Cerebellar cortex (tissue), 1 donor: ENCODE results near the gene OLIG2.

Source experiments
- DNase-seq: peaks from one replicate; pipeline ENCODE4 v3.0.0-alpha.2; 2015; ENCODE audit warnings: low spot score

OLIG2 gene

DNA sequence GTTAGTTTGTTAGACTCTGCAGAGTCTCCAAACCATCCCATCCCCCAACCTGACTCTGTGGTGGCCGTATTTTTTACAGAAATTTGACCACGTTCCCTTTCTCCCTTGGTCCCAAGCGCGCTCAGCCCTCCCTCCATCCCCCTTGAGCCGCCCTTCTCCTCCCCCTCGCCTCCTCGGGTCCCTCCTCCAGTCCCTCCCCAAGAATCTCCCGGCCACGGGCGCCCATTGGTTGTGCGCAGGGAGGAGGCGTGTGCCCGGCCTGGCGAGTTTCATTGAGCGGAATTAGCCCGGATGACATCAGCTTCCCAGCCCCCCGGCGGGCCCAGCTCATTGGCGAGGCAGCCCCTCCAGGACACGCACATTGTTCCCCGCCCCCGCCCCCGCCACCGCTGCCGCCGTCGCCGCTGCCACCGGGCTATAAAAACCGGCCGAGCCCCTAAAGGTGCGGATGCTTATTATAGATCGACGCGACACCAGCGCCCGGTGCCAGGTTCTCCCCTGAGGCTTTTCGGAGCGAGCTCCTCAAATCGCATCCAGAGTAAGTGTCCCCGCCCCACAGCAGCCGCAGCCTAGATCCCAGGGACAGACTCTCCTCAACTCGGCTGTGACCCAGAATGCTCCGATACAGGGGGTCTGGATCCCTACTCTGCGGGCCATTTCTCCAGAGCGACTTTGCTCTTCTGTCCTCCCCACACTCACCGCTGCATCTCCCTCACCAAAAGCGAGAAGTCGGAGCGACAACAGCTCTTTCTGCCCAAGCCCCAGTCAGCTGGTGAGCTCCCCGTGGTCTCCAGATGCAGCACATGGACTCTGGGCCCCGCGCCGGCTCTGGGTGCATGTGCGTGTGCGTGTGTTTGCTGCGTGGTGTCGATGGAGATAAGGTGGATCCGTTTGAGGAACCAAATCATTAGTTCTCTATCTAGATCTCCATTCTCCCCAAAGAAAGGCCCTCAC is at the start of gene OLIG2:
Gene OLIG2, plus strand, starts transcription at position 447 of the 954 bp plus-strand sequence. CDS start 928 bp downstream, outside the sequence.
- peak; percentile 6 for DNase-seq

DNA sequence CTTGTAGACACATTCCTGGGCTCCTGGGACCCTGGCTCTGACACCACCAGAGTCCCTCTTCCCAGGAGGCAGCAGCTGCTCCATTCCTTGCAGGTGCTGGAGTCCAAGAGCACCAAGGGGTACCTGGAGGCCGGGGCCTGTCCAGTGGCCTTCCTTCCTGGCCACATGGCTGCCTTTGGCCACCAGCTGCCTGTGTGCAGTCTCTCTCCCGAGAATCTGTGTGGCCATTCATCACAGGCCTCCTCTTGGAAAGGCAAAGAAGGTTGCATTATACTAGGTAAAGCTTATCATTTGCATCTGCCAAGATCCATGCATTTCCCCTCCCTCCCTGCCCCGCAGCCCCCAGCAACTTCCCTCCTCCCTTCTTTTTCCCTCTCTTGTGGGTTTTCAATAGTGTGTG is 48.9 kb upstream of the OLIG2 start:
- DNase-seq, result no peak

- no peak for DNase-seq
These were observed 48.5 kb upstream of the OLIG2 start for GRCh38 chr21:32977216-32977615.

DNA sequence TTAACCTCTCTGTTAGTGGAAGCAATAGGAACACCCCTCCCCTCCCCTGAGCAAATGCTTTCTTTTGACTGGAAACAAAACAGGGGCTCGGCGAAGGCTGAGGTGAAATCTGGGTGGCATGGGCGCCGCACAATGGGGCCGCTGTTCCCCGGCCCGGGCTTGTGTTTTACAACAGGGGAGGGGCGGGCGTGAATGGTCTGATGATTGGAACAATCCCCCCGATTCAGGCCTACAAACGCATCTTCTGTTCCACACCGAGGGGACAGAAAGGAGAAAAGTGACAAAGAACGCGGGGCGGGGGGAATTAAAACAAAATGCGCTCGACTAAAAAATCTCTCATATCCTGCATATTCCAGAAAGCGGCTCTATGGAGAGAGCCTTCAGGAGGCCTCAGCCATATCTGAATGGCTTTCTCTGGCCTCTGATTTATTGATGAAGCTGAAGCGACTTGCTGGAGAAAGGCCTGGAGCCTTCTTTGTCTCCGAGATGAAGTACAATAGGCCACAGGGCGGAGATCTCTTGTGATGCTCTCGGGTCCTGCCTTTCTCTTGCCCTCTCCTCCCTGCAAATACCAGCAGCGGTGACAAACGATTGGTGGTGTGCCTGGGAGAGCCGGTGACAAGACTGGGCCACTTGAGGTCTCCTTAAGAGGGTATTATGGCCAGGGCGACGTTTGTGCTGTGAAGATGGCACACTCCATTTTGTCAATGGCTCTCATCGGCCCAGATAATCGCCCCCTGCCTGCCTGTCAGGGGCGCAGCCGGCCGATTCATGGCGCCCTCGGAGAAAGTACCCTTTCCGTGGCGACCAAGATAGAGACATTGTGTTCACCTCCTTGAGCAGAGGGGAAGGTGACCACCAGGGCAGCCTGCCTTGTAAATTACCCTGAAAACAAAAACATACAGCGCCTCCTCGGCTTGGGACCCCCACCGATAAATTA is 47.1 kb upstream of the OLIG2 start:
- DNase-seq, result no peak

GRCh38 chr21:32979598-32980268 is 46.0 kb upstream of the OLIG2 start:
- no peak for DNase-seq

GRCh38 chr21:32981096-32981495 is 44.6 kb upstream of the OLIG2 start:
- DNase-seq, result no peak

DNA sequence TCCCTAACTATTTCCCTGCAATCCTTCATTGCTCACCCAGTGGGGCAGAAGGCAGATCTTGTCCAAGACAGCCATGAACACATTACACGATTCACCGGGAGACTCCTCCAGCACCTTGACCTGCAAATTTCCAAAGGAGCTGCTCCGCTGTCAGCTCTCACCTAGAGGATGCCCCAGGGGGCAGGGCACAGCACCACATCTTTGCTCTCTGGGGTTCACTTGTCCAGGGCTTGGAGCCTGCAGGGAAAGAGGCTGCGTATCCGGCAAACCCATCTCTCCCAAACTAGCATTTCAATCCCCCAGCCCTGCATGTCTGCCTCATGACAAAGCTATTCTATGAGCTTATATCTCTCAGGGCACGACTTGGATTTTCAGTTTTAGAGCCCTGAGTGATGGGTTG is 35.1 kb upstream of the OLIG2 start:
- DNase-seq, result no peak

- no peak for DNase-seq
These were observed 34.4 kb upstream of the OLIG2 start for GRCh38 chr21:32991361-32991760.

GRCh38 chr21:32993894-32994293 is 31.8 kb upstream of the OLIG2 start:
- DNase-seq, result no peak

DNA sequence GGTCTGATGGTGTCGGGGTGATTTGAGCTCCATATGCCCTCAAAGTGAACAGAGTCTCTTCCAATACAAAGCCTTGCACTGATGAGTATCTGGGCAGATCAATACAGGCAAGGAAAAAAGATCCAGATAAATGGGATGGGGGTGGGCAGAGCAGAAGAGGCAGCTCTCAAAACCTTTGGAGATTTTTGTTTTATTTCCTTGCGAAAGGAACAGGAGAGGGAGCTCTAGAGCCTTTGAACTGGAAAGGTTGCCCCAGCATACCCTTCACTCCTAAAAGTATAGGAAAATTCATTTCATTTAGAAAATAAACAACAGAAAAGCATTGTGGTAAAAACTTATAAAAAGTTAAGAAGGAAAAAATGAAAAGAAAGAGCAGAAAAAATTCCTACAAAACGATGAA is 31.4 kb upstream of the OLIG2 start:
- peak; percentile 2 for DNase-seq

DNA sequence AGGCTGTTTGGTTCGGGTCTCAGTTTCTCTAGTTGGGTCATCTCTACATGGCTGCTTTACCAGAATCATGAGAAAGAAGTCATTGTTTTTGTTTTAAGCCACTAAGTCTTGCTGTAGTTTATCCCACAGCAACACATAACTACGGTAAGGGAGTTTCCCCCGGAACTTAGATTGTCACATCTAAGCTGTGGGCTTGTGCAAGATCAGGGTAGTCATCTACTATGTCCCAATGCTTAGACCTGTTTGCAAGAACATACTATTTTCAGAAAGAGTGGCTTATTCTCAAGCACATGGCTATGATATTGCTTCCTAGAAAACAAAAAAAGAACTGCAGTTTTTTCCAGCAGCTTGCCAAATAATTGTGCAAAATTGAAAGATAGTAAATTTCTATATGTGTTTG is 18.0 kb upstream of the OLIG2 start:
- no peak for DNase-seq

- DNase-seq, result no peak
These were observed 17.2 kb upstream of the OLIG2 start for GRCh38 chr21:33008333-33009051.

GRCh38 chr21:33010931-33011330 is 14.8 kb upstream of the OLIG2 start:
- DNase-seq, result no peak

- no peak for DNase-seq
These were observed 14.3 kb upstream of the OLIG2 start for GRCh38 chr21:33011462-33011861.

DNA sequence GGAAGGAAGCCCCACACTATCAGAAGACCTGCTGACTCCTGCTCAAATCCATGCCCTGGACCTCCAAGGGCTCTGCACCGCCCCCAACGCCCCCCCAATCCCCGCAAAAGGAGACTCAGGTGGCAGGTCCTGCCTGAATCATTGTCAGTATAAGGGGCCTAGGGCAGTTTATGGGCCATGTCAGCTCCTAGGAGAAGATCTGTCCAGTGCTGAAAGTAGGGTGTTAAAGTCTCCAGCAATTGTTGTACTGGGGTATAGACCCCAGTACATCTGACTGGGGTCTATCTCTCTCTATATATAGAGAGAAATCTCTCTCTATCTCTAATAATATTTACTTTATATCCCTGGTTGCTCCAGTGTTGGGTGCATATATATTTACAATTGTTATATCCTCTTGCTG is 12.1 kb upstream of the OLIG2 start:
- no peak for DNase-seq

DNA sequence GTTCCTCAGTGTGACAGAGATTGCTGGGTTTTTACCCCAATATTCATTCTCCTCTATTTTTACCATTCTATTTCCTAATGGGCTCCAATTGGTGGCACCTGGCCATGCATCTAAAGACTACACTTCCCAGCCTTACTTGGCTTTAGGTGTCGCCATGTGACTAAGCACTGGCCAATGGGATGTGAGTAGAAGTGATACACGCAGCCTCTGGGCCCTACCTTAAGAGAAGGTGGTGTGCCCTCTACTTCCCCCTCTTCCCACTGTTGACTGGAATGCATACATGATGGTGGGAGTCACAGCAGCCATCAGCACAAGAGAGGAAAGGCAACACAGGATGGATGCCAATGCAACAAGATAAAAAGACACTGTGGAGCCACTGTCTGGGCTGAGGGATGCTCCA is 11.4 kb upstream of the OLIG2 start:
- DNase-seq, result no peak

DNA sequence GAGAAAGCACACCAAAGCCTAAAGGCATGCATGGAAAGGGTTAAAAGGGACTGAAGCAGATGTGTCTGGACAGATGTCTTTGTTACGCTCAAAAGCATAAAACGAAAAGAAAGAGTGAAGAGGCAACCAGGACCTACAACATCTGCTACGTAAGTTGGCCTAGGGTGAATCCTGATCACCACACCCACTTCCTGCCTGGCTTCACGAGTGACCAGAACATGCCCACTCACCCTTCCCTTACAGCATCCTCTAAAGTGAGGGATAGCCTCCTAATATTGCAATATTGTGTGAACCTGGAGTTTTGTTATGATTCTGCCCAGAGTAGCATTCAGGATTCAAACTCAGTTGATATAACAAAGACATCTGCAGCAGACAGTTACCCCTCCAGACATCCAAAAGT is 10.6 kb upstream of the OLIG2 start:
- no peak for DNase-seq

DNA sequence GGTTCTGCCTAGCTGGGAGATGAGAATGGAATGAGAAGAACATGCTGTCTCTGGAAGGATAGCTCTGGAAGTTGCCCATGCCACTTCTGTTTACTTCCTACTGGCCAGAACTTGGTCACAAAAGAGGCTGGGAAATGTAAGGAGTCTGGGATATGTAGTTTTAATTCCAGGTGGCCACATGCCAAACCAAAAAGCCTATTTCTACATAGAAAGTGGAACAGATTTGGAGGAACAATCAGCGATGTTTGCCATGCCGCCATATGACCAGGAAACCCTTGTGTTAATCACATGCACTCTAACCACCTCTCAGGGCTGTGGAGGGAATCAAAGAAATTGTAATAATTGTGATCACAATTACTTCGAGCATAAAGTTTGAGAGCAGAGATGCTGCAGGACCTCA is 10.0 kb upstream of the OLIG2 start:
- DNase-seq, result no peak

DNA sequence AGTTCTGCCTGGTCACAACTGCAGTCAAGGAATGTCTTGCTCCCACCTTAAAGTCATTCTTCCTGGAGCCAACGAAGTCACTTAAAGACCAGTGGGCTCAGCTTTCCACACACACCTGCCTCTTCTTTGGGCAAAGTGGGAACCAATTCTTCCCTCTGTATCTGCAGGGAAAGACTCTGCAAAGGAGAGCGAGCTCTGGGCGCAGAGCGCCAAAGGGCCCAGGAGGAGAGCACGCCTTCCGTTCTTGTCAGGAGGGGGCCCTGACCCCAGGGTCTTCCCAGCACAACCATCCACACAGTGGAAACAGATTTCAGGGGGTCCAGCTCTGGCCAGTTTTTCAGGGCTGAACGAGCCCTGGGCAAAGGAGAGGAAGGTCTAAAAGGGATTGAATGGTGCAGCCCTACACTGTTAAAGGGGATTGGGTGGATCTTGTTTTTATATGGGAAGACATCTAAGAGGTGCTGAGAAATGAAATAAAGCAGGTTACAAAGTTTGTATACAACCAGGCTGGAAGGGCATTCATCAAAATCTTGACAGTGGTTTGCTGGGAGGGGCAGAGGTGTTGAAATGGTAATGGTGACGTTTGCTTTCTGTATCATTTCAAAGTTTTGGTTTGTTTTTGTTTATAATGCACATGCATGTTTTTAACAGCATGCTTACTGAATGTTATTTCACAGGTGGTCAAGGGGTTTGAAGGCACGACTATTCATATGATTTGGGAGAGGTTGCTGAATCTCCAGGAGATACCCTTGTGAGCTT is 6.8 kb upstream of the OLIG2 start:
- DNase-seq, result no peak

- DNase-seq, result no peak
These were observed 6.2 kb upstream of the OLIG2 start for GRCh38 chr21:33019516-33019884.
